Muscle of back (tissue), 11 donors: ENCODE measurements around the gene KRTAP10-4. TPM values are rescaled to one million over a fixed set of nuclear protein-coding genes. Genes with fewer than 3 reads are reported as not detected.
"Not testable (repeated sequence)": the region's sequence is repeated elsewhere in the genome, so short reads cannot be mapped to it uniquely, and the experiment has no call there.

Experiments
- DNase-seq, 3 donors: peaks; one replicate each; pipeline versions ENCODE4 v3.0.0 to v3.0.0-alpha.2; 2013
- polyA plus RNA-seq, 10 donors: library from polyadenylated mRNA; unstranded; fragments of 120-200 nt; gene quantifications; one replicate each; pipeline ENCODE4 v1.2.1, GENCODE V29; 2013; ENCODE audit not compliant: insufficient read length in 10 of 10

KRTAP10-4 gene
- polyA plus RNA-seq, 10 donors, result not detected

DNA sequence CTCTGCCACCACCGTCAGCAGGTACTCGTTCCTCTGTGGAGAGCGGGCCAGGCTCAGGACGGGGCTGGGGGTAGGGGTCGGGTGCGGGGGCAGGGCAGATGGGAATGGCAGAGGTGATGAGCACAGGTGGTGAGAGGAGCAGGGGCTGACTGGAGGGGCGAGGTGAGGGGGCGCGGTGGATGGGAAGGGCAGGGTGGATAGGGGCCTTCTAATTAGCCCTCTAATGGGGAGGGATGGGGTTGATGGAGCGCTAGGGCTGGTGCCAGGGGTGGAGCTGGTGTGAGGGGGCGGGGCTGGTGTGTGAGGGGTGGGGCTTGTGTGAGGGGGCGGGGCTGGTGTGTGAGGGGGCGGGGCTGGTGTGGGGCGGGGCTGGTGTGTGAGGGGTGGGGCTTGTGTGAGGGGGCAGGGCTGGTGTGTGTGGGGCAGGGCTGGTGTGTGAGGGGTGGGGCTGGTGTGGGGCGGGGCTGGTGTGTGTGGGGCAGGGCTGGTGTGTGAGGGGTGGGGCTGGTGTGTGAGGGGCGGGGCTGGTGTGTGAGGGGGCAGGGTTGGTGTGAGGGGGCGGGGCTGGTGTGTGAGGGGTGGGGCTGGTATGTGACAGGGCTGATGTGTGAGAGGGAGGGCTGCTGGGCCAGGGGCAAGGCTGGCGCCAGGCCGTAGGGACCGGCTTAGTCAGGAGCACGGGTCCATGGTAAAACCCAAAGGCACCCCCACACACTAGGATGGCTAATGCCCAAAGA, 39.5 kb upstream of the KRTAP10-4 start:
- no peak for DNase-seq

DNA sequence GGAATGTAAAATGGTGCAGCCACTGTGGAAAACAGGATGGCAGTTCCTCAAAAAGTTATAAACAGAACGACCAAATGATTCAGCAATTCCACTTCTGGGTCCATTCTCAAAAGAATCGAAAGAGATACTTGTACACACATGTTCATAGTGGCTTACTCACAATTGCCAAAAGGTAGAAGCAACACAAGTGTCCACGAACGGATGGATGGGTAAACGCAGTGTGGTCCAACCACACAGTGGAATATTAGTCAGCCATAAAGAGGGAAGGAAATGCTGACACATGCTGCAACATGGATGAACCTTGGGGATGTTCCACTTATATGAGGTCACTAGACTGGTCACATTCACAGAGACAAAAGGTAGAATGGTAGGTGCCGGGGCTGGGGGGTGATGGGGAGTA, 38.8 kb upstream of the KRTAP10-4 start:
- DNase-seq, result no peak

DNA sequence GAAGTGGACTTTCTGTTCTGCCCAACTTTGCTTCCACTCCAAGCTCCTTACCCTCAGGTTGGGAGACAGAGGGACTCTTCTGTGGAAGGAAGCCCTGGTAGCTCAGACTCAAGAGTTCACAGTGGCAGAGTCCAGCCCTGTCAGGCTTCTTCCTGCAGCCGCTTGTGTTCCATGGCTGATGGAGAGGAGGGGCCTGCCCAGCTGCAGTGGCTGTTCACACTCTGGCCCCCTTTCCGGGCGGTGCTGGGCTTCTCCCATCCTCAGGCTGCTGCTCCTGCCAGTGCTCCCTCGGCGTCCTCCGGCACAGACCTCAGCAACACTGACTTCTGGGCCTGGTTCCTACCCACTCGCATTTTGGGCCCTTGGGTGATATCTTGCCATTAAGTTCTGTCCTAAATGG, 37.6 kb upstream of the KRTAP10-4 start:
- no peak for DNase-seq

DNA sequence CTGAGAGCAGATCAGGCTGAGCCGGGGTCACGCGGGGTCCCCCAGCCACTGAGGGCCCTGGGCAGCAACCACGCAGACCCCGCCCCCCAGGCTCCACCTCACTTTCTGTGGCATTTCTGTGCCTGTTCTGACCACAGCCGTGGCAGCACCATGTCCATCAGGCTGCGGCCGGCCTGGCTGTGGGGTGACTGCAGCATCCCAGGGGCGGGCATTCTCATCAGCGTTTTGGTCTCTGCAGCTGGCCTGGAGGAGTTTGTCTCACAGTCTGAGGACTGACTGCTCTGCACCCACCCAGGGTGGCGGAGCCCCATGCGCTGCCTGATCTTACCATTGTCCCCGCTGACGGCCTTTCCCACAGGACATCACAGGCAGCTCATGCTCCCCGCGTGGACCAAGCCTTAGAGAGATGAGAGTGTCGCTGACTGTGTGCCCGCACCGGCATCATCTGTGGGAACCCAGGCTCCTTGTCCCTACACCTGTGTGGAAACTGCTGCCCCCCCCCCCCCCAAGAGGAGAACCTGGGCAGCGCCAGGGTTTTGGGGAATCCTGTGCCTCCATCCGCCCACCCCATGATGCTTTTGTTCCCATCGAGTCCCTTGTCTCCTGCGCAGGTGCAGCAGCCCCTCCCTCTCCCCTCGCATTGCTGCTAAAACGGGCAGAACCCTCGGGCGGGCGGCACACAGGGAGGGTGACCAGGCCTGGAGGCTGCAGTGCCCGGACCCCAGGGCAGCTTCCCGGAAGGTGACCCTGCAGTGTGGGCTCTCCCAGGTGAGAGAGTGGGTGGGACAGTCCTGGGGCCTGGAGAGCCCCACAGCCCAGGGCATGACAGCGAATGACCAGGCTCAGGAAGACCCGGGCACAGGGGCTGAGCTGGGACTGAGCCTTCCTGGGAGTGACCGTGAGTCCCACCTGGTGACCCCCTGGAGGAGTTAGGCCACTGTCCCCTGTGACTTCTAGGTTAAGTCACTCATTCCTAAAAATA, 35.3 kb upstream of the KRTAP10-4 start:
- DNase-seq, result no peak

DNA sequence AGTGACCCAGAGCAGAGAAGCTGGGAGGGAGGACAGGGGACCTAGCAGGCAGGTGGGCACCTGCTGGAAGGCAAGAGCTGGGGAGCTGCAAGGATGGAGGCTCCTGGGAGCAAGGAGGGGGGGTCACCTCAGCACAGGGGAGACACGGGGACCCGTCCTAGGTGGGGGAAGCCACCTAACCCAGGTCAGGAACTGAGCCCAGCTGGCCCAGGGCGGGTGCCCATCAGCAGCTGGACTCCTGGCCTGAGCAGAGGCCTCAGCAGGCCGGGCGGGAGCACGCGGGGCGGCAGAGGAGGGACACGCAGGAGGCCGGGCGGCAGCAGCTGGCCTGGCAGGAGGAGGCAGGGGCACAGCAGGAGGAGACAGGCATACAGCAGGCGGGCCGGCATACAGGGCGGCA, 34.5 kb upstream of the KRTAP10-4 start:
- no peak for DNase-seq

DNA sequence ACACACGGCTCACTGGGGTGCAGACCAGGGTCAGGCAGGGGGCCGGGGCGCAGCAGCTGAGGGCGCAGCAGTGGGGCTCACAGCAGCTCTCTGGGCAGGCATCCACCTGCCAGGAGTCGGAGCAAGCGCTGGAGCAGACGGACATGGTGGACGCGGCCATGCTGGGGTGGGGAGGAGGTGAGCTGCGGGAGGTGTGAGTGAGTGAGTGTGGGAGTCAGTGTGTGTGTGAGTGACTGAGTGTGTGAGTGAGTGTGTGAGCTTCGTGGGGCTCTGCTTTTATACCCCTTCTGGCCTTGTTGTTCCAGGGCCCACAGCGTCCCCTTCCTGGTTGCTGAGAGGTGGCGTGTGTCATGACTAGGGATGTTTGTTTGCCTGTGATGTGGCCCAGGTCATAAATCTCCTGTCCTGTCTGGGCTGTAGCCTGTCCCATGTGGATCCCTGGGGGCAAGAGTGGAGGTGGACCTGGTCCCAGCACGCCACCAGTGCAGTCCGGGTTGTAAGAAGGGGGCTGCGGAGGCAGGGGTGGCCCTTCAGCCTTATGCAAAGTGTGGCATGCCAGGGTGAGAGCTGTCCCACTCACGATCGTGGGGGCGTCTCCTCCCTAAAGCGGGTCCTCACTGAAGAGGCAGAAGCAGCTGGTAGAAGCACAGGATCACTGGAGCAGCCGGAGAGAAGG, 33.4 kb upstream of the KRTAP10-4 start, which contains the start of gene KRTAP10-1:
Gene KRTAP10-1 (minus strand): TSS at position 205 of the 676 bp plus-strand sequence. CDS start 45 bp downstream, at position 160.
- no peak for DNase-seq

DNA sequence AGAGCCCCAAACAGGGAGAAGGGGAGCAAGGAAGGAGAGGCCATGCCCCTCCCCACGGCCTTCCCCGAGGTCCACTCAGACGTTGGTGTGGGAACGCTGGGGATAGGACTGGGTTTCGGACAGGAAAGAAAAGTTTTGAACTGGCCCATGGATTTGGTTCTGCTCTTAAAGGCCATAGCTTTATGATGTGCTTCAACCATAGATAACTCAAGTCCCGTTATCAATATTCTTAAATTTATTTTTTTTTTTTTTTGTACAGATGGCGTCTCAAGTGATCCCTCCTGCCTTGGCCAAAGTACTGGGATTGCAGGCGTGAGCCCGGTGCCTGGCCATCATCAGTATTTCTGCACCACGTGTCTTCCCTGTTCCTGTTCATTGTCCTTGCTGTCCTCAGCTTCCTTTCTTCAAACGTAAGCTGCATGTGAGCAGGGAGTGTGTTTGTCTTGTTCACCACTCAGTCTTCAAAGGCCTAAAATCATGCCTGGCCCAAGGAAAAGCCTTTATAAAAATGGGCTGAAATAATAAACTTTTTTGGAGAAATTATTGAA, 32.7 kb upstream of the KRTAP10-4 start:
- DNase-seq, result no peak

DNA sequence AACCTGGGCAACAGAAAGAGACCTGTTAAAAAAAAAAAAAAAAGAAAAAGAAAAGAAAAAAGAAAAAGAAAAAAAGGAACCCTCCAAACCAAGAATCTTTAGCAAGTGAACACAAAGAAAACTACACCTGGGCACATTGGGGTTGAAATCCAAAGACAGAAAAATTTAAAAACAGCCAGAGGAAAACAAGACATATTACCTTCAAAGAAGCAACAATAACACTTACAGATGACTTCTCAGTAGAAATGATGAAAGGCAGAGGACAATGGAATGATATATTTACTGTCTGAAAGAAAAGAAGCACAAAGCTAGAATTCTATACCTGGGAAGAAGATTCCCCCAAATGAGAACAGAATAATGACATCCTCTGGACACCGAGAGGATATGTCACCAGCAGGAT, 30.8 kb upstream of the KRTAP10-4 start:
- no peak for DNase-seq

DNA sequence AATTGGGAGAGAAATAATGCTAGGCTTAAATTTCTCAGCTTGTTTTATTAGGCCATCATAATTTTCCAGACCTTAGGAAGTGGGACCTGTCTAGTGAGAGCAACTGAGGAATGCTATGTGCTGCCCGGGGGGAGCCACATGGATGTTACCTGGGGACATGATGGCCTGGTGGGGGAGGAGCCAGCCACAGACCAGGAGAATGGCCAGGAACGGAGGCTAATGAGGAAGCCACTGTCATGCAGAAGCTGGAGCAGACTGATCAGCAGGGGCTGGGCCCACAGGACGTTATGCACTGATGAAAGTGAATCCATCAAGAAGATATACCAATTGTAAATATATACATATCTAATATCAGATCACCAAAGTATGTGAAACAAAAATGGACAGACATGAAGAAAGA, 29.0 kb upstream of the KRTAP10-4 start:
- no peak for DNase-seq

DNA sequence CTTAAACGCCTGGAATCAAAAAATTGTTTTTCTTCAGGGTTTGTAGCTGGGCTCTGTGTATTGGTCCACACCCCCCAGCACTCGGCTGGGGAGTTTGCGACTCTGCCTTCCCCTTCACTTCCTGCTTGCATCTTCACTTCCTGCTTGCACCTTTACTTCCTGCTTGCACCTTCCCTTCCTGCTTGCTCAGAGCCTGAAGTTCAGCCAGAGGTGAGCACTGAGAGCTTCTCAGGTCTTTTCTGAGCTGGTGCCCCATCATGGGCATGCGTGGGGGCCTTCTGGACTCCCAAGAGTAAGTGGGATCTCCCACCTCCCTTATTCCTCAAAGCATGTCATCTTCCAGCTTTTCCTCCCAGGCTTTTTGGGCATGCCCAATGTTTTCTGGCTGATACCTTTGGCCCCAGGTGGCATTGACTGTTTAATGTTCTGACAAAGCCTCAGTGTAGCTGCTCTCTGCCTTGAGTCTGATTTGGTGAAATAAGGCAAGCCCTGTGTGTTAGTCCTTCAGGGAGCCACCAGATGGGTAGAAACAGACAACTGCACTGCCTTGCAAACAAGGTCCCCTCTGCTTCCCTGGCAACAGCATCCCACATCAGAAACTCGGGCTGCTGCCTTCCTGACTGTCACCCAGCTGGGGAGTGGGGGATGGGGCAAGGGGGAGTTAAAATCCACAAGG, 25.7 kb upstream of the KRTAP10-4 start:
- no peak for DNase-seq

DNA sequence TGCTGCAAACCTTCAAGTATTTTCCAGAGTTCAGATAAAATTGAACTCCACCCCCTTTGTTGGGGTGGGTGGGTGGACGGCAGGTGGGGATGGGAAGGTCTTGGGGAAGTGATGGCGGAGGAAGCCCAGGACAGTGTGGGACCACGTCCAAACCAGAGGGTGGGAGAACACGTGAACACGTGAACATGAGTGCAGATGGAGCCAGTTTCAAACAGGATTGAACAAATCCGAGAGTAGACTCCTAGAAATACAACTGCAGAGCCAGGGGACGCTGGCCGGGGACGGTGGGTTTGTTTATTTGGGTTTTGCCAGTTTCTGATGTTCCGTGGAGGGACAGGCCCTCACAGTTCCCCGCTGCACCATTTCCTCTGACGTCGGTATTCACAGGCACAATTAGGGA, 25.1 kb upstream of the KRTAP10-4 start:
- no peak for DNase-seq

DNA sequence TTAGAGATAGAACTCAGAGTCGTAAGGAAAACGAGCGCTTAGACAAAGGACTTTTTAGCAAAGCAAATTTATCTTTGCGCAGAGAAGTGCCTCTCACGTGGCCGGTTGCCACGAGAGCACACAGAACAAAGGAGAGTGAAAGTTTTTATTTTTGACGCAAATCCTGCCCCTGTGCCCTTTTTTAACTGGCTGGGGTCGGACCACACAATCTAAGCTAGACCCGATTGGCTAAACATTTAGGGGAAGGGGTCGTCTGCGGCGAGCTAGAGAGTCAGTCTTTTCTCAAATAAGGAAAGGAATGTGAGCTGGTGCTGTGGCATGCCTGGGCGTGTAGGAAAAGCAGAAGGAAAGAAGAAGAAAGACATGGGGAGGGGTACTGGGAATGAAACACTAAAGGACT, 24.6 kb upstream of the KRTAP10-4 start:
- DNase-seq, result no peak

DNA sequence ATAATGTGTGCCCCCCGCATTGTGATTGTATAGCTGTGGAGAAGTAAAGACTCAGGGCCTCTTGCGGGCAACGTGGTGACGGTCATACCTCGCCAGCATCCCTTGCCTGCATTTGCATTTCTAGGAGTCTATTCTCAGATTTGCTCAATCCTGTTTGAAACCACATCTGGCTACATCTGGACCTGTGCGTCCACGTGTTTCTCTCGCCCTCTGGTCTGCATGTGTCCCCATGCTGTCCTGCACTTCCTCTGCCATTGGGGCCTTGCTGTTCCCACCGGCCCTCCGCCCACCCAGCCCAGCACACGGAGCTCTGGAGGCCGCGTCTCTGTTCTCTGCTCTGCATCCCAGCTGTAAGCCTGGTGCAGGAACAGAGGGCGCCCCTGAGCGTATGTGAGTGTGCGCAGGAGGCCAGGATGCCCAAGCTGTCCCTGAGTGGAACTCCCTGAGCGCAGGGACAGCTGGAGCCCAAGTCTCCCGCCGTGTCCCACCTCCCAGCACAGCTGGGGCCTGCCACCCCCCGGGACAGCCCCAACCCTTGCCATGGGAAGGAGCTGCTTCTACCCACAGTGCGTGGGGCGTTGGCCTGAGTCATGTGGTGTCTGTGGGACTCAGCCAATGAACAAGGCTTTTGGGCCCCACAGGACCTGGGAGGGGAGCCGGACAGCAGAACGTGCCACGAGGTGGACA, 23.9 kb upstream of the KRTAP10-4 start:
- no peak for DNase-seq

DNA sequence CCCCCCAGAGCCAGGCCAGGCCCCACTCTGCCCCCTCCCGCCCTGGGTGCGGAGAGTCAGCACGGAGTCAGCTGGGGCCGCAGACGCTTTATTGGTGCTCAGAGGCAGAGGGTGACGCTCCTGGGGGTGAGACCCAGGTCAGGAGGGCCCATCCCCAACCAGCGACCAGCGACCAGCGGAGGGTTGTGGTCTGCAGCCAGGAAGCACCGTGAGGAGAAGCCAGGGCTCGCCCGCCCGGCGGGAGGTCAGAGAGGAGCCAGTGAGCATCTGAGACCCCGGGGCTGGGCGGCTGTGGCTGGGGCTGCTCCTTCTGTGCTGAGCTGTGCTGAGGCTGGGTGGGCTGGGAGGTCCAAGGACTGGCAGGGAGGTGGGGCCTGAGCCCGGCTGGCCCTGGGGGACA, 23.2 kb upstream of the KRTAP10-4 start:
- not testable (repeated sequence) for DNase-seq

DNA sequence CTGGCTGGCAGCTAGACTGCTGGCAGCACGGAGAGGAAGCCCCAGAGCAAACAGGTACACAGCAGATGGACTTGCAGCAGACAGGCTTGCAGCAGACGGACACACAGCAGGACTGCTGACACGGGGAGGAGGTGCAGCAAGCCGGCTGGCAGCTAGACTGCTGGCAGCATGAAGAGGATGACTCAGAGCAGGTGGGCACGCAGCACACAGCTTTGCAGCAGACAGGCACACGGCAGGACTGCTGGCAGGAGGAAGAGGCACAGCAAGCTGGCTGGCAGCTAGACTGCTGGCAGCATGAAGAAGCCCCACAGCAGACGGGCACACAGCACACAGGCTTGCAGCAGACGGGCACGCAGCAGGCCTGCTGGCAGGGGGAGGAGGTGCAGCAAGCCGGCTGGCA, 22.7 kb upstream of the KRTAP10-4 start:
- no peak for DNase-seq

DNA sequence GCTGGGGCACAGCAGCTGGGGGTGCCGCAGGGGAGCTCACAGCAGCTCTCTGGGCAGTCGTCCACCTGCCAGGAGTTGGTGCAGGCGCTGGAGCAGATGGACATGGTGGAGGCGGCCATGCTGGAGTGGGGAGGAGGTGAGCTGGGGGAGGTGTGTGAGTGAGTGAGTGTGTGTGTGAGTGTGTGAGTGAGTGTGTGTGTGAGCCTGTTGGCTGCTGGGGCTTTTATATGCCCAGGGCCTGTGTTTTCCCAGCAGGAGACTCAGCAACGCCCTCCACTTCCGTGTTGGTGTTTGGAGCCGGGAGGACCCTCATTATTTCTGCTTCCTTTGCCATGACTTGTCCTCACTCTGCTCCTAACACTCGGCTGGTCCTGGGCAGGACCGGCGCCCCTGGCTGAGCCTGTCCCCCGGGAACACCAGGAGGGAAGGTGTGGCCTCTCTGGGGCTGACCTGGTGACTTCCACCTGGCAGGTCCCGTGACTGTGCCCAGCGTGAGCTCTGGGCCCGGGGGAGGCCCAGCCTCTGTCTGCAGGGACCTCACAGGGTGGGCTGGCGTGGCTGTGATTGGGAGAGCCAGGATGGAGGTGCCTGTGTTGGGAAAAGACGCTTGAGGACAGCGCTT, 22.1 kb upstream of the KRTAP10-4 start, which contains the start of gene KRTAP10-2:
Gene KRTAP10-2 (minus strand): TSS at position 166 of the 622 bp plus-strand sequence. CDS start 47 bp downstream, at position 119.
- no peak for DNase-seq

DNA sequence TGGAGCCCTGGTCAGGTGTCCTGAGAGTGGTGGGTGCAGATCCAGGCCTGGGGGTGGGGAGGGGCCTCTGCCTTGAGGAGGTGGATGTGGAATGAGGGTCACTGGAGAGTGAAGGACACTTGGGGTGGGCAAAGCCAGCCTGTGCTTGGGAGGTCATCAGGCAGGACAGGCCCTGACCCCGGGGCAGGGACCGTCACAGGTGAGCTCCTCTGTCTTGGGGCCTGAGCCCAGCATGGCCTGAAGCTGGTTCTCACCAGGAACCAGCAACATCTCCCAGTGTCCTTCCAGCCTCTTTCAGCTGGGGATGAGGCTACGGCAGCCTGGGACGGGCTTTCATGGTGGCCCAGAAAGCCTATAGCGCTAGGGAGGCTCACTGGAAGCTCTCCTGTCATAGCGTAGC, 21.4 kb upstream of the KRTAP10-4 start:
- no peak for DNase-seq

DNA sequence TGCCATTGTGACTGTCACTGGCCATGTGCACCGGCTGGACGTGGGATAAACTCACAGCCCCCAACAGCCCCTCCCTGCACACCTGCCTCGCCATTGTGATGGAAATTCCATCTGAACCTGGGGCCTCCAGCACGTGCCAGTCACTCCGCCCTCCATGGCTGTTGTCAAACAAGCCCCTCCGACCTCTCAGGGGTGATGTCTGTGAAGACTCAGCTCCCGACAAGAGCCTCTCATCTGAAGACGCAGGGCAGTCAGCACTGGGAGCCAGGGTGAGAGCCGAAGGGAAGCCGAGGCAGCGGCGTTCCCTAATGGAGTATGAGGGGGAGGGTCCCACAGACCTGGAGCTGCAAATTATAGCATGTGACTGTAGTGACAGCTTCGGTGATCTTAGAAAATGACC, 20.8 kb upstream of the KRTAP10-4 start:
- no peak for DNase-seq

DNA sequence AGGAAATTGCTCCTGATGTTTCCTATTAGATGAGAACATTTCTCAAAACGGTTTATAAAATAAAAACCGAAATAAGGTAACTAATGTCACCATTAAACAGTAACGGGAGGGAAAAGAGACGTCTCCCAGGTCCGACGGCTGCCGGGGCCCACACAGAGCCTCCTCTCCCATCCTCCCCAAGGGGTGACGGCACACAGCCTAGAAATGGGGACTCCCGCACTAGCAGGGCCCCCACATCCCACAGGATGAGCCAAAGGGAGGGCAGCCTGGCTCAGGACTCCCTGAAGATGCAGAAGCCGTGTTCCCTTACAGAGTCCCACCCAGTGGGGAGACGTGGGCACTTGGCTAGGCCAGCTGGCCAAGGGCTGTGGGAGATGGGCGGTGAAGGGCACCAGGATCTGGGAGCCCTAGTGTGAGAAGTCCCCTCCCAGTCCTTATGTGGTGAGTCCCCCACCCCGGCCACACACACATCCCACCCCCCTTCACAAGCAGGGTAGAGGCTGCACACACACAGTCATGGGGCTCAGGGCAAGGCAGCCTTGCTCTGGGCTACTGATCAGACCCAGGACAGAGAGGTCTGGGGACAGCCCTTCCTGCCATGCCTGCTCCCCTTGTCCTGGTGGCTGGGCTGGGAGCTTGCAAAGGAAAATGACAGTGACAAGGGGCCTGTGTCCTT, 18.2 kb upstream of the KRTAP10-4 start:
- DNase-seq, result no peak

DNA sequence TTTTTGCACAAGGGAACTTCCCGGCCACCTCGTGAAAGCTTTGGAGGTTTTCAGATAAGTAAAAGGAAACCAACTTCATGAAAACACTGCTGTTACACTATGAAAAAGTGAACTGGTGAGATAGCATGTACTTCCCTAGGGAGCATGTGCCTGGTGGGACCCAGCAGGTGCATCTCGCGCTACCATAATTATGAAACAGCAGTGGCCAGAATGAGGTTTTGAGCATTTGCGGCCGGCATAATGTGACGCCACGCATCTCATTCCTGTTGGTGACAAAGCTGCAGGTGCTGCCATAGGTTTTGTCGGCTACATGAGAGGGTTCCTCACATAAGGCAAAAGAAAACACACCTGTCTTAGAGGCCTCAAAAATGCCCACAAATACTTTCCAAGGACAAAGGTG, 16.6 kb upstream of the KRTAP10-4 start:
- DNase-seq, result no peak
